Measurements from ENCODE around the gene EGFL8. TPM values are rescaled to one million over a fixed set of nuclear protein-coding genes. Genes with fewer than 3 reads are reported as not detected.

Gene EGFL8
- total and polyA plus RNA-seq, 4 experiments from 2014 or later: 0.23 to 16.6 (median 16.6) TPM; not detected in 1

DNA sequence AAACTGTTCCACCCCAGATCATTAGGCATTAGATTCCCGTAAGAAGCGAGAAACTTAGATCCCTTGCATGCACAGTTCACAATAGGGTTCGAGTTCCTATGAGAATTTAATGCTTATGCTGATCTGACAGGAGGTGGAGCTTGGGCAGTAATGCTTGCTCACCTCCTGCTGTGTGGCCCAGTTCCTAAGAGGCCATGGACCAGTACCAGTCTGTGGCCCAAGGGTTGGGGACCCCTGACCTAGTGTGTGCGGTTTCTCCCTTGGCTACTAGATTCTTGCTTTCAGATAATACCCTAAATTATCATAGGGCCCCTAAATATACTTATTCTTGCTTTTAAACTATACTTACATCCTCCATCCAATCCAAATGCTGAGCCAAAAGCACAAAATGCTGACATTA, 30.0 kb downstream of the EGFL8 start:
- H3K27me3 Mint-ChIP-seq: no peaks in the 10 kb centered on the region
- H3K27me3 ChIP-seq (ENCODE audit: insufficient read depth, low read length): no peaks in the 10 kb centered on the region
- H3K9me3 ChIP-seq (ENCODE audit: control insufficient read depth in 1 of 2, low read length in 2 of 2): no peaks in the 10 kb centered on the region
- H3K4me3 ChIP-seq (ENCODE audit: low read length in 2 of 2): peak overlapping the region; percentile 21 to 97
- POLR2A ChIA-PET (ENCODE audit: partially characterized antibody): interaction anchor here (1.1 to 12.7 kb wide), 8 partner anchors 8 to 777 kb away, joined by 4 to 408 read pairs (median 18); partner anchors contain the start of genes AGPAT1, ATF6B, BAG6 and FKBPL
- H3K4me3 Mint-ChIP-seq: peak overlapping the region; percentile 93 to 100 (median 98)
- peaks cover 21 to 28% of the 10 kb centered on the region in 2 donors for H3K36me3 Mint-ChIP-seq
- H3K4me1 Mint-ChIP-seq: peaks cover 23 to 64% (median 27%) of the 10 kb centered on the region in 4 donors
- intact Hi-C loops (cut with micrococcal nuclease): loop anchor here (2.0 to 10.0 kb wide), 3 partner anchors 776 to 1220 kb away; partner anchors contain the start of genes CUTA, HSD17B8, PHF1 and RING1
- H3K27ac ChIP-seq (ENCODE audit: low read depth, low read length): peak overlapping the region; percentile 98
- no peaks in the 10 kb centered on the region for H3K36me3 ChIP-seq (ENCODE audit: insufficient read depth, low read length)
- DNase-seq: no peak
- CTCF ChIA-PET (ENCODE audit: partially characterized antibody): interaction anchor here (0.7 to 2.5 kb wide), 3 partner anchors 15 to 39 kb away, joined by 3 to 10 read pairs (median 4); partner anchors contain the start of gene AGPAT1
- peak overlapping the region; percentile 95 to 100 (median 99) for H3K27ac Mint-ChIP-seq
- peaks cover 34% of the 10 kb centered on the region for H3K4me1 ChIP-seq (ENCODE audit: insufficient read depth, low read length)
- H3K9me3 Mint-ChIP-seq: no peaks in the 10 kb centered on the region

DNA sequence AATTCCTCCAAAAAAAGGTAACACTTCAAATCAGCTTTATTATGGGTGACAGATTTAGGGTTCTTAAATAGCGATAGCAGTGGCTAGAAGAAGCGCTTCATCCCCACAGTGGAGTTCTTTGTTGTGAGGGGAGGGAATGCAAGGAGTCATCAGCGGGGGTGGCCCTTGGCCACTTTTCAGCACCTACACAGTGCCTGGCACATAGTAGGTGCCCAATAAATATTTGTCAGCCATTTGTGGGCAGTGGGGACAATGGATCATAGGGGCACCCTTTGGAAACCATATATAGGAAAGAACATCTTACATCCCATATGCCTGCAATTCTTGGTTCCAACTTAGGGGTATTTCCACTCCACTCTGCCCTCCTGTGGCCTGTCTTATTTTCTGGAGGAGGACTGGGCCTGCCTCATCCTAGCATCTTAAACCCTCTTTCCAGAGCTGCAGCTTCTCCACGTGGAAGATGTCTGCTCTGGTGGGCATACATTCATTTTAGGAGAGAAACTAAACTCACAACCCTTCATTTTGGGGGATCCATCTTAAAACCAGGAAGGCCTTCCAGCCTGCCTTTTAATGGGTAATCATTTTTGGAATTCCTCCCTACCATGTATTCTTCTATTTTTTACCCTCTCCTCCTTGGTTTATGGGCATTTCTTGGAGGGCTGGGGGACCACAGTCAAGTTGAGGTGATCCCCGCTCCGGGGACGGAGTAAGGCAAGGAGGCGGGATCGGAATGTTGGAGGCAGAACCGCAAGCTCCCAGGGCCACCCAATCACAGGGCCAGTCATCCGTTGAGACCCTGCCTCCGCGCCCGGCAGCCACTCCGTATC, 30.6 kb downstream of the EGFL8 start:
- Mint-ChIP-seq H3K27me3 (no peaks in the 10 kb centered on the region), H3K4me1 (peaks cover 23 to 63% (median 27%) of the 10 kb centered on the region in 4 donors), H3K27ac (peak overlapping the region; percentile 95 to 100 (median 99)), H3K36me3 (peaks cover 20 to 28% of the 10 kb centered on the region in 2 donors), H3K4me3 (peak overlapping the region; percentile 93 to 100 (median 98)), H3K9me3 (no peaks in the 10 kb centered on the region)
- Histone ChIP-seq H3K36me3 (ENCODE audit: insufficient read depth, low read length) (no peaks in the 10 kb centered on the region), H3K4me3 (ENCODE audit: low read length in 2 of 2) (peak overlapping the region; percentile 21 to 97), H3K4me1 (ENCODE audit: insufficient read depth, low read length) (peaks cover 33% of the 10 kb centered on the region), H3K9me3 (ENCODE audit: control insufficient read depth in 1 of 2, low read length in 2 of 2) (no peaks in the 10 kb centered on the region), H3K27me3 (ENCODE audit: insufficient read depth, low read length) (no peaks in the 10 kb centered on the region), H3K27ac (ENCODE audit: low read depth, low read length) (peak overlapping the region; percentile 98)
- intact Hi-C loops (cut with micrococcal nuclease): loop anchor here (1.0 to 10.0 kb wide), 7 partner anchors 17 to 1220 kb away; partner anchors contain the start of genes ATF6B, CUTA, HSD17B8 and PHF1
- ChIA-PET POLR2A (ENCODE audit: partially characterized antibody) (interaction anchor here (0.7 to 12.7 kb wide), 30 partner anchors 9 to 1077 kb away, joined by 3 to 408 read pairs (median 5); partner anchors contain the start of genes AGPAT1, ATF6B, BAG6 and DDX39B), CTCF (ENCODE audit: partially characterized antibody) (interaction anchor here (0.7 to 2.5 kb wide), 15 partner anchors 13 to 777 kb away, joined by 3 to 15 read pairs (median 4); partner anchors contain the start of genes AGPAT1, ATF6B, FKBPL and TAP2)
- DNase-seq: peak in 2 of 5 donors; percentile 52 to 67

GRCh38 chr6:32195652-32195901, 31.2 kb downstream of the EGFL8 start:
- Histone ChIP-seq H3K4me1 (ENCODE audit: insufficient read depth, low read length) (peaks cover 33% of the 10 kb centered on the region), H3K9me3 (ENCODE audit: control insufficient read depth in 1 of 2, low read length in 2 of 2) (no peaks in the 10 kb centered on the region), H3K27ac (ENCODE audit: low read depth, low read length) (peak overlapping the region; percentile 98), H3K27me3 (ENCODE audit: insufficient read depth, low read length) (no peaks in the 10 kb centered on the region), H3K36me3 (ENCODE audit: insufficient read depth, low read length) (no peaks in the 10 kb centered on the region), H3K4me3 (ENCODE audit: low read length in 2 of 2) (peak overlapping the region in 1 of 2 donors; percentile 97)
- H3K36me3 Mint-ChIP-seq: peaks cover 15 to 22% of the 10 kb centered on the region in 2 donors
- ChIA-PET POLR2A (ENCODE audit: partially characterized antibody) (interaction anchor here (0.7 to 12.7 kb wide), 29 partner anchors 9 to 1076 kb away, joined by 3 to 408 read pairs (median 5); partner anchors contain the start of genes AGPAT1, ATF6B, BAG6 and DDX39B), CTCF (ENCODE audit: partially characterized antibody) (interaction anchor here (0.8 to 2.5 kb wide), 14 partner anchors 13 to 776 kb away, joined by 3 to 15 read pairs (median 4); partner anchors contain the start of genes AGPAT1, ATF6B, FKBPL and TAP2)
- DNase-seq: peak; percentile 99 to 100 (median 100)
- peak overlapping the region; percentile 93 to 100 (median 98) for H3K4me3 Mint-ChIP-seq
- H3K27ac Mint-ChIP-seq: peak overlapping the region; percentile 97 to 100 (median 99)
- no peaks in the 10 kb centered on the region for H3K9me3 Mint-ChIP-seq
- H3K27me3 Mint-ChIP-seq: peaks cover 0 to 2% of the 10 kb centered on the region in 2 donors
- intact Hi-C loops (cut with micrococcal nuclease): loop anchor here (1.0 to 10.0 kb wide), 7 partner anchors 17 to 1219 kb away; partner anchors contain the start of genes ATF6B, CUTA, HSD17B8 and PHF1
- peaks cover 23 to 58% (median 27%) of the 10 kb centered on the region in 4 donors for H3K4me1 Mint-ChIP-seq

DNA sequence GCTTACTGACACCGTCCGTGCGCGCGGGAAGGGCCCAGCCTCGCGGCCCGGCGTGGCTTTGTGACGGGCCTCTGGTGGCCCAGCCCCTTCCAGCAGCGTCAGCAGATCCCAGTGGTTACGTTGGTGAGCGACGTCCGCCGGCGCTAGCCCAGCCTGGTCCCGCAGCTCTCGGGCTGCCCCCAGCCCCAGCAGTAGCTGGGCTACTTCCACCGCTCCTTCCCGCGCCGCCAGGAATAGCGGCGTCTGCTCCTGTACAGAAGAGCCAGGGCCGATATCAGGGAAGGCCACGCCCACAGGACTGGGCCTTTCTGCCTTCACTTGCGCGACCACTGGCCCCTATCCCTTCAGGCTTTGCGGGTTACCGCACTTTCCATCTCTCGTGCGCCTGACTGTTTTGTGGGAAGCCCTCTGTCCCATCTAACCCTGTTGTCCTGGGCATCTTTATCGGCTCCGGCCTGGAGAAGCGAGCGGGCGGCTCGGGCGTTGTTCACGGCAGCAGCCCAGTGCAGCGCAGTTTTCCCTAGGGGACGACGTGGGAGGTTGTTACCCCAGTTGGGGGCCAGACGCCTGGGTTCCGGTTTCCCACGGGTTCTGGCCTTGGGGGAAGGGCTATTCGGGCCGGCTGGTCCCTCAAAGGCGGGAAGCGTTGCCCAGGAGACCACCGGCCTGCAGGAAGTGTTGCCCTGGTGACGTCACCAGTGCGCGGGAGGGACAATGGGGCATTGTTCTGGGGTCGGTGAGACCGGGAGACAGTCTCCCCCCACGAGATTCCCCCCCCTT, 31.7 kb downstream of the EGFL8 start:
- no peaks in the 10 kb centered on the region for H3K36me3 ChIP-seq (ENCODE audit: insufficient read depth, low read length)
- H3K4me1 Mint-ChIP-seq: peaks cover 23 to 55% (median 27%) of the 10 kb centered on the region in 4 donors
- POLR2A ChIA-PET (ENCODE audit: partially characterized antibody): interaction anchor here (0.6 to 12.7 kb wide), 33 partner anchors 9 to 1076 kb away, joined by 3 to 408 read pairs (median 4); partner anchors contain the start of genes AGPAT1, ATF6B, BAG6 and DDX39B
- CTCF ChIA-PET (ENCODE audit: partially characterized antibody): interaction anchor here (0.8 to 2.5 kb wide), 14 partner anchors 14 to 776 kb away, joined by 3 to 15 read pairs (median 4); partner anchors contain the start of genes AGPAT1, ATF6B, FKBPL and TAP2
- peak overlapping the region; percentile 53 to 97 for H3K4me3 ChIP-seq (ENCODE audit: low read length in 2 of 2)
- peaks cover 0 to 2% of the 10 kb centered on the region in 2 donors for H3K27me3 Mint-ChIP-seq
- no peaks in the 10 kb centered on the region for H3K27me3 ChIP-seq (ENCODE audit: insufficient read depth, low read length)
- intact Hi-C loops (cut with micrococcal nuclease): loop anchor here (1.0 to 10.0 kb wide), 8 partner anchors 18 to 1219 kb away; partner anchors contain the start of genes ATF6B, CUTA, HSD17B8 and PHF1
- peak in 1 of 5 donors; percentile 76 for DNase-seq
- H3K4me1 ChIP-seq (ENCODE audit: insufficient read depth, low read length): peaks cover 33% of the 10 kb centered on the region
- H3K4me3 Mint-ChIP-seq: peak overlapping the region; percentile 93 to 100 (median 98)
- H3K9me3 Mint-ChIP-seq: no peaks in the 10 kb centered on the region
- H3K27ac Mint-ChIP-seq: peak overlapping the region; percentile 97 to 100 (median 99)
- no peaks in the 10 kb centered on the region for H3K9me3 ChIP-seq (ENCODE audit: control insufficient read depth in 1 of 2, low read length in 2 of 2)
- H3K36me3 Mint-ChIP-seq: peaks cover 12 to 20% of the 10 kb centered on the region in 2 donors
- H3K27ac ChIP-seq (ENCODE audit: low read depth, low read length): peak overlapping the region; percentile 98

GRCh38 chr6:32196682-32197616, 32.6 kb downstream of the EGFL8 start:
- intact Hi-C loops (cut with micrococcal nuclease): loop anchor here (2.0 to 10.0 kb wide), 3 partner anchors 48 to 1218 kb away; partner anchors contain the start of genes CUTA, HSD17B8, PHF1 and RING1
- H3K4me1 Mint-ChIP-seq: peaks cover 23 to 47% (median 27%) of the 10 kb centered on the region in 4 donors
- Histone ChIP-seq H3K4me3 (ENCODE audit: low read length in 2 of 2) (peak overlapping the region; percentile 53 to 97), H3K36me3 (ENCODE audit: insufficient read depth, low read length) (no peaks in the 10 kb centered on the region), H3K9me3 (ENCODE audit: control insufficient read depth in 1 of 2, low read length in 2 of 2) (no peaks in the 10 kb centered on the region), H3K4me1 (ENCODE audit: insufficient read depth, low read length) (peaks cover 33% of the 10 kb centered on the region), H3K27ac (ENCODE audit: low read depth, low read length) (peak overlapping the region; percentile 98), H3K27me3 (ENCODE audit: insufficient read depth, low read length) (no peaks in the 10 kb centered on the region)
- H3K27me3 Mint-ChIP-seq: peaks cover 0 to 2% of the 10 kb centered on the region in 2 donors
- H3K27ac Mint-ChIP-seq: peak overlapping the region; percentile 97 to 100 (median 99)
- DNase-seq: no peak
- H3K36me3 Mint-ChIP-seq: peaks cover 4 to 11% of the 10 kb centered on the region in 2 donors
- POLR2A ChIA-PET (ENCODE audit: partially characterized antibody): interaction anchor here (0.6 to 12.7 kb wide), 9 partner anchors 17 to 781 kb away, joined by 3 to 188 read pairs (median 4); partner anchors contain the start of genes ATF6B, EGFL8 and FKBPL
- peak overlapping the region; percentile 93 to 100 (median 98) for H3K4me3 Mint-ChIP-seq
- H3K9me3 Mint-ChIP-seq: no peaks in the 10 kb centered on the region
- CTCF ChIA-PET (ENCODE audit: partially characterized antibody): interaction anchor here (0.7 to 1.5 kb wide), 3 partner anchors 48 to 67 kb away, joined by 3 to 4 read pairs (median 3); partner anchors contain the start of gene FKBPL

Data from CD4-positive, alpha-beta memory T cell (primary cell).